HG03103 (cell line): ENCODE measurements around the gene TMEM232.
A peak's percentile ranks its signal among the peaks of the same experiment; 100 is the strongest.

ENCODE experiments used
- ATAC-seq: cut with Tn5 transposase; IDR thresholded peaks from one replicate; pipeline ENCODE4 v1.9.1; 2021; ENCODE audit warnings: low read depth; ENCODE audit not compliant: unreplicated experiment

The TMEM232 gene

GRCh38 chr5:110435207-110435606 lies 291.3 kb downstream of the TMEM232 start:
- no peak for ATAC-seq

DNA sequence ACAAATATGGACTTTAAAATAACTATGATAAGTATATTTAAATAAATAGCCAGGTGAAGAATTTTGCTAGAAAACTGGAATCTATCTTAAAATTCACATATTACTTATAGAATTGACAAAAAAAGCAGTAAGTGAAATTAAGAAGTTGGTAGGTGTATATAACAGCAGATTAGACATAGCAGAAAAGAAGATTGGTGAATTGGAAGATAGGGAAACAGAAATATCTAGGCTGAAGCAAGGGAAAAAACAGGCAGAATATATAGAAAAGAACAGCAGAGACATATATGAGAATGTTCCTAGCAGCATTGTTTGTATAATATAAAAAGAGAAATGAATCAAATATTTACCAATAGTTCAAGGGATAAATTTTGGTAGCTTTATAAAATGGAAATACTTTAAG lies 294.9 kb downstream of the TMEM232 start:
- ATAC-seq: no peak

GRCh38 chr5:110414360-110414759 lies 312.1 kb downstream of the TMEM232 start:
- ATAC-seq: no peak

DNA sequence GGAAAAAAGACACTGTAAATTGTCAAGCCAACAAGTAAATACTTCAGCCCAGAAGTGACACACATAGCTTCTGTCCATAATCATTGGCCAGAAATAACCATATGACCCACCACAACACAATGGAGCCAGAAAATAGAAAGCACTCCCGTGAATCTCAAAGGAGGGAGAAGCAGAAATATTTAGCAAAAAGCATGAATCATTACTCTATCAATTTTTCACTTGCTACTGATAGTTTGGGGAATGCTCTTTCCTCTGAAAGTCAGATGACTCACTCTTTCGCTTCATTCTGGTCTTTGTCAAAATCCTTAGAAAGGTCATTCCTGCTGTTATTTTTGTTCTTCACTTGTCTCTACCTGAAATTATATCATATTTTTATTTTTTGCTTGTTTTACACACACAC lies 312.6 kb downstream of the TMEM232 start:
- no peak for ATAC-seq

DNA sequence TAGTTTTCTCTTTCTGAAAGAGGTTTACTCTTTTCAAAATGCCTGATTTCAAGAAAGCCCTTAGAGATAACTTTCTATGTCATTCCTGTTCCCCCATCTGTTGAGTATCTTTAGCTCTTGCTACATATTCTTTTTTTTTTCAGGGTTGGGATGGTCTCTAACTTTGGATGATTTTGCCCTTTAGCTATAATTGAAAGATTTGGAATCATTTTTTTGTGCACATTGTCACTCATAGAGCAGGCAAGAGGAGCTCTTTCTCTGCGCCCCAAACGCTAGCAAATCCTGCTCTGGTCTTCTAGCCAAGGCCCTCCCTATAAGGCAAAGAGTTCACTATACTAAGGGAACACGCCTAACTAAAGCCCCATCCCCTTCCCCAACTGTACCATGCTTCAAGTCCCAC lies 316.9 kb downstream of the TMEM232 start:
- no peak for ATAC-seq

DNA sequence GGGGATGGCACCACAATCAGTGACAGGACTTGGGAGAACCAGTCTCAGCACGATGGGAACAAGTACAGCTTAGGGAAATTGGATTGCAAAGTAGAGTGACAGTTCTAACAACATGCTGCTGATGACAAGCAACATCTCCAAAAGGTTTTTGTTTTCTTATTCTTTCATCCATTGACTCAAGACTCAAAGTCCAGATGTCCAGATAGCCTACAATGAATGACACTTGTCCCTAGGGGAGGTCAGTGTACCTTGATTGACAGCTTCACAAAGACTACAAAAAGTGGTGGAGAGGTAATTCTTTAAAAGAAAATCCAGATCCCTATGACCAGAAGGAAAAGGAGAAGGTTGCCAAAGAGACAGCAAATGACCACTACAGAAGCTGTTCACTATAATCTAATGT lies 323.9 kb downstream of the TMEM232 start:
- ATAC-seq: no peak

- ATAC-seq: no peak
Measured at GRCh38 chr5:110401881-110402280, 324.6 kb downstream of the TMEM232 start.

GRCh38 chr5:110398951-110399350 lies 327.5 kb downstream of the TMEM232 start:
- no peak for ATAC-seq

- no peak for ATAC-seq
Measured at GRCh38 chr5:110397281-110397680, 329.2 kb downstream of the TMEM232 start.

DNA sequence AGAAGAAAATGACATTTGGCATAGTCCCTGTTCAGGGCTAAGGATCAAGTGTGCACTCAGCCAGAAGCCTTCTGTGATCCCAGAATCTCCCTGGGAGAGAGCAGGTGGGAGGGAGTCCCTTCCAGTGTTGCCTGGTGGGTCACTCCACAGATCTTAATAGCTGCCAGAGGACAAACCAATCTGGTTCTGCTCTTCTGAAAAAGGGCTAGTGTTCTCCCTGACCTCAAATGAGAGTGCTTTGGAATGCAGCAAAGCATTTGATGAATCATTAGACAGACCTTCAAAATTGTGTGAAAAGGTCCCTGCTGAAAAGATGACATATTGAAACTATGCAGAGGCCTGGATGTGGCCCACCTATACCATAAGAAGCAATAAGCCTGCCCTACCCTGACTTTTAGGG lies 339.7 kb downstream of the TMEM232 start:
- ATAC-seq: no peak

- ATAC-seq: no peak
Measured at GRCh38 chr5:110383231-110383630, 343.2 kb downstream of the TMEM232 start.

GRCh38 chr5:110377943-110378342 lies 348.5 kb downstream of the TMEM232 start:
- no peak for ATAC-seq

DNA sequence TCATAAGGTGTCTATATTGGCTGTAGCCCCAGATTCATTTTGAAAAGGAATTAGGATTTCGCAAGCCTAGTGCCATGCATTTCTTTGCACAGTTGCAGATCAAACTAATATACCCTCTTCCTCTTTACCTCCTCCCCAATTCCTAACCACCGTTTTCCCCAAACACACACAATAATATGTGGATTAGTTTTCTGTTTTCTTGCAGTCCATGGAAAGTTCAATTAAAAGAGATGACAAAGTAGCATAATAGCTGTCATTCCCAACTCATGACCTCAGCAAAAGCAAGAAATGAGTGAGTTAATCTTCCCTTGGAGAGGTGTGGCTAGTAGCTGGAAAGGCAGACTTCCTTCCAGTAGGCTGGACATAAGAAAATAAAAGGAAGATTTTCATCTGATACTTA lies 349.1 kb downstream of the TMEM232 start:
- ATAC-seq: no peak

DNA sequence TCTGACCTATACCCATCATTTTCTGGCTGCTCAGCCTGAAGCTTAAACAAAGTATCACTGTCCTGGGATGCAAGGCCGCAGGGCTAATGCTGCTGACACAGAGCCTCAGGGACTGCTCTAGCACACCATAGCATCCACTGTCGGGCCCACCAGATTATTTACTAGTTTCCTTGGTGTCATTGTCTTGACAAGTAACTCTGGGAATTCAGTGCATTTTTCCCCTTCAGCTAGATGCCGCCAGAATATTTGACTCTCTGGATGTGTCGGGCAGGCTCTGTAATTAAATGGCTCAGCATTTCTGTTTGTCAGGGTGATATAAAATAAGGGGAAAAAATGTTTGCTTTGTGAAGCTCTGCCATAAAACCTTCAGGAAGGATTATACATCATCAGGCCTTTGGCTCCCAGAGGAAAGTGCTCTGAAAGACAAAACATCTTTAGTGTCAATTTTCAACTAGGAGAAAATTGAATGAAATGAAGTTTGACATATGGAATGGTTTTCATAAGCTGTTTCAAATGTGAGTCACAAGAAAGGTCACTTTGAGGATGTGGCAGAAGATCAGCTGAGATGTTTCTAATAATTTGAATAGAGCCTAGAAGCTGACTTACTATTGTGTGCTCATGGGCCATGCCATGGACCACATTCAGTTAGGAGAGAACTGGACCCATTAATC lies 350.1 kb downstream of the TMEM232 start:
- ATAC-seq: no peak

DNA sequence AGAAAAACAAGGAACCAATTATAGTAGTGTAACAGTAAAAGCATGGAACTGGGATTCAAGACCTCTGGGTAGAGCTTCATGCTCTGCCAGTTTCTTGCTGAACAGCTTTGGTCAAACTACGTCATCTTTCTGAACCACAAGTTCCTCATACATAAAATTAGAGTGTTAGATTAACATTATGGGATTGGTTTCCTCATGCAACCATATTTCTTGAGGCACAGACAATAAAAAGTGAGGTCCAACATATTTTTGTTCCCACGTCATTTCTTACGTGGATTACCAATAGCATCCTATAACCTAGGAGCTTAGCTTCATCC lies 354.8 kb downstream of the TMEM232 start:
- ATAC-seq: peak; percentile 90

DNA sequence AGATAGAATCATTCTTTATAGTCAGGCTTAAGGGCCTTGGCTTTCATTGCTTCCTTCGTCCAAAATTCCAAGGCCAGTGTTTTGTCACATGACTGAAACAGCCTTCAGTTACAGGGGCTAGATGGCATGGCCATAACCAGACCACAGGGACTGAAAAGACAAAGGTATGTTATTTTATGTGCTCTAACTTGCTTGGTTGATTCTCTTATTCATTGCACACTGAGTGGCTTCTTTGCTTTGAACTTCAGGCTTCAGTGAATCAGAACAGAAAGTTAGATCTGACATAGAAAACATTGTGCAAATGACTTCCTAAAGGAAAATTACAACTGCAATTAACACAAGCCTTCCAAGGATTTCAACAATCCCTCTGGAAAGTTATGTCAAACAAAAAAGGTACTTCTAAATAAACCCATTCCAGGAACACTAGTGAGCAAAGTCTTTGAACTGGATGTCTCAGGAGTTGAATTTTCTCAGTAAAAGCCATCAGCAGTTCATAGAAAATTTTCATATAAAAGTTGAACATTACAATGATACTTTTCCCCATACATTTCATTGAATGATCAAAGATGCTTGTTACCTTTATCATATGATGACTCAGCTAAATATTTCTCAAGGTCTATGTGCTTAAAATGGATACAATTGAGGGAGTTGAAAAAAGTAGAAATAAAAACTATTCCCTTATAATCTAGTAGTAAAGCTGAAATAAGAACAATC lies 355.3 kb downstream of the TMEM232 start:
- ATAC-seq: peak; percentile 54
